Stimulated activated CD8-positive, alpha-beta memory T cell treated with anti-CD3 and anti-CD28 coated beads, Interleukin-15, amount 100 ng/mL, for 4 hours (primary cell): Measurements from ENCODE around the gene TCAF2.
"Not testable (repeated sequence)": the region's sequence is repeated elsewhere in the genome, so short reads cannot be mapped to it uniquely, and the experiment has no call there.

Experiments
- DNase-seq, 2 donors: peaks; one replicate each; pipeline ENCODE4 v3.0.0-alpha.2; 2020; ENCODE audit warnings: low read depth in 2 of 2

TCAF2 gene

DNA sequence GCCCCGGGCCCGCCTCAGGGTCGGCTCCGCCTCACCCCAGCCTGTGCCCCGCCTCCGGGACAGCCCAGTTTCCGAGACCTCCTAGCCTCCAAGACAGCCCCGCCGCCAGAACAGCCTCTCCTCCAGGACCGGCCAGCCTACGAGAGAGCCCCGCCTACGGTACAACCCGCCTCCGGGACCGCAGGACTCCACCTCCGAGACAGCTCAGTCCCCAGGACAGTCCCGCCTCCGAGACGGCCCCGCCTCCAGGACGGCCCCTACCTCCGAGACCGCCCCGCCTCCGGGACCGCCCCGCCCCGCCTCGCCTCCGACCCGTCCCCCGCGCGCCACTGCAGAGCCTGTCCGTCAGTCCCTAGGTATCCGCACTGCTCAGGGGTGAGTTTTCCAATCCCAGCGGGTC, at the start of gene TCAF2:
TCAF2 (plus strand) TSS at position 329 of the 400 bp plus-strand sequence.
- DNase-seq = peak in 1 of 2 donors; percentile 34

DNA sequence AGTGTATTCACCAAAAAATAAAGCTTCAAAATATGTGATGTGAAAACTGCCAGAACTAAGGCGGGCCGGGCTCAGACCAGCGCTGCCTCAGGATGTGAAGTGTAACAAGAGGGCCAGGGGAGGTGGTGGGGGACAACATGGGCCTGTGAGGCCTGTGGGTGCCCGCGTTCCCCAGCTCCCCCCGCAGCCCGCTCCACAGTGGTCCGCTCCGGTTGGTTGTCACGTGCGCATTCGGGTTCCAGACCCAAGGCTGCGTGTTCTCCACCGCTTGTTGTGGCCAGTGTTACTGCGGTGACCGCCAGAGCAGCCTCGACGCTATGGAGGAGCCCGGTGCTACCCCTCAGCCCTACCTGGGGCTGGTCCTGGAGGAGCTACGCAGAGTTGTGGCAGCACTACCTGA, 49.3 kb upstream of the TCAF2 start, which contains the start of gene CTAGE15:
CTAGE15 (plus strand) TSS at position 301 of the 400 bp plus-strand sequence; CDS start at position 318, 17 bp downstream.
- DNase-seq = not testable (repeated sequence)

GRCh38 chr7:143588183-143588582, 32.6 kb upstream of the TCAF2 start:
- not testable (repeated sequence) for DNase-seq

DNA sequence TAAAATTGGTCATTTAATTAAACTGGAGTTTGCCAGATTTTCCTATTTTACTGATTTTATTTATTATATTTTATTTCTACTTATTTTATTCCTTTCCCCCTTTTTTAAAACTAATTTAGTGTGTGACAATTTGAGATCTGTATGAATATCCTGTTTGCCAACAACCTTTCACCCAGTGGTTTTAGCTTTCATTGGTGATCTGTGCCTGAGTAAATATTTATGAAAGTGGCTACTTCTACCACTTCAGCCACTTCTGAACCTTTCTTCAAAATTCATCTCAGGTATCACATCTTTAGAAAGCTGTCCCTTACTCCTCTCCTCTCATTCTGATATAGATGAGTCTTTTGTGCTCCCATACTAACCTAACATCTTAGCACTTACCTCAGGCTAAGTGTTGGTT, 30.9 kb upstream of the TCAF2 start:
- not testable (repeated sequence) for DNase-seq

GRCh38 chr7:143598086-143598485, 22.7 kb upstream of the TCAF2 start:
- DNase-seq = not testable (repeated sequence)

- DNase-seq = not testable (repeated sequence)
Observed at GRCh38 chr7:143603549-143603948, 17.2 kb upstream of the TCAF2 start.

DNA sequence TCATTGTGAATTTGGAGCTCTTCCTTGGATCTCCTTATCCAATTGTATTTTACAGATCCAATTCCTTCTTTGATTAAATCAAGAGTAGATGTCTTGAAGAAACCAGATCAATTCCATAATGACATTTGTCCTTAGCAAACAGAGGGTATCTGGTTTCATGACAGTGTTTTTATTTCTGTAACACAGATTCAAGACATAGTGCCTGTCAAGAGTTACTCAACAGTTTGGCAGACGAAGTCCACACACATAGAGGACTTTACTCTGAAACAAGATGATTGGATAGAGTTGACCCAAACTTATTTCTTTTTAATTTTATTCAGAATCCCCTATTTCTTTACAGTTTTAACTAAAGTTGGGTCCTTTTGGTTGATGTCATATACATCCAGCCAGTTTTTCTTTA, 14.7 kb upstream of the TCAF2 start:
- not testable (repeated sequence) for DNase-seq

GRCh38 chr7:143615545-143615944, 5.2 kb upstream of the TCAF2 start:
- DNase-seq = not testable (repeated sequence)

- DNase-seq = not testable (repeated sequence)
Observed at GRCh38 chr7:143617204-143617603, 3.6 kb upstream of the TCAF2 start.

DNA sequence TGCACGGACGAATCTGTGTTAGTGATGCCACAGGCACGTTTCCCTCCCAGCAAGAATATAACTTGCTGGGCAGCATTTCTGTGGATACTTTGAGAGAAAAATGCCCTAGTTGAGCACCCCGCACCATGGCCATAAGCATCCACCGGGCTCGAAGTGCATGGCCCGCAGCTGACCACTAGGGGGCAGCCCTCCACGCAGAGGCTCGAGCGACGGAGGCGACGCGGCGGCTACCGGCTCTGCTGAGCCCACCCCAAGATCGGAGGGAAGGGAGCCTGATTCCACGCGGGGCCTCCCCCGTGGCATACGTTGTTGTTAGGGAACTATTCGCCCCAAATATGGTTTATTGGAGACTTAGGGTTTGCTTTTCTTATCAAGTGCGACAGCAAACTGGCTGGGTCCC, 716 bp upstream of the TCAF2 start:
- DNase-seq = not testable (repeated sequence)

DNA sequence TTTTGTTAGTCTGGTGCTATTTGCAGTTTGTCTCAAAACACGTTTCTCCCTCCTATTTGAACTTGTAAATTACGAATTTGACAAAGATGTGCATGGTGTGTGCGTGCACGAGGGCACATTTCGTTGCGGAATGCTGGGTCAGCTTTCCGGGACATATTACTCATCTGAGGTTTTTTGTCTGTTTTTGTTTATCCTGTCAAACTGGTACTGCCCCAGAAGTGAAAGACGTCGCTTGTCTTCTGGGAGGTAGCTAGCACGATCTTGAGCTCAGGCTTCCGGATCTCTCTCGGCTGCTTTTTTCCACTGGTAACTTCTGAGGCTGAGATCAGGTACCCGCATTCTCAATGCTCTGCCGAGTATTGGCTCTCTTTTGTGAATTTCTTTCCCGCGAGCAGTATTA, 401 bp downstream of the TCAF2 start:
- DNase-seq = not testable (repeated sequence)

DNA sequence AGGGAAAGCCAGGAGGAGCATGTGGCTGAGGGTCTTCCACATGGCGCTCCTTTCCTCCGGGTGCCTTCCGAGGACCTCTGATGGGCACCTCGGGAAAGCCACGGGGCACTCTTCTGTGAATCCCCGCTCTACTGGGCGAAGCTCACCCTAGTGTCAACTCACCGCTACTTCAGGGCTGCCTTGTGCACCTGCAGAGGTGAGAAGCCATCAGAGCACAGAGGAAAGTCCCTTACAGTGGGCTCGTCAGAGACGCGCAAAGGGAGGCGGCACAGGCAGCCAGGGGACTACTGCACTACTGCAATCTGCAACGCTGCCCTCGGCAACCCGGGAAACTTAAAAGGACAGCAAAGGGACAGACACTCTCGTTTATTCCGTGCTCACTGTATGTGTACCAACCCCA, 1.4 kb downstream of the TCAF2 start:
- DNase-seq = not testable (repeated sequence)

GRCh38 chr7:143630653-143631052, 9.9 kb downstream of the TCAF2 start:
- DNase-seq = not testable (repeated sequence)

GRCh38 chr7:143632506-143632905, 11.7 kb downstream of the TCAF2 start:
- not testable (repeated sequence) for DNase-seq

GRCh38 chr7:143633013-143633618, 12.3 kb downstream of the TCAF2 start:
- DNase-seq = not testable (repeated sequence)

GRCh38 chr7:143635364-143636240, 14.8 kb downstream of the TCAF2 start:
- DNase-seq = not testable (repeated sequence)

- not testable (repeated sequence) for DNase-seq
Observed at GRCh38 chr7:143639372-143639771, 18.6 kb downstream of the TCAF2 start.

DNA sequence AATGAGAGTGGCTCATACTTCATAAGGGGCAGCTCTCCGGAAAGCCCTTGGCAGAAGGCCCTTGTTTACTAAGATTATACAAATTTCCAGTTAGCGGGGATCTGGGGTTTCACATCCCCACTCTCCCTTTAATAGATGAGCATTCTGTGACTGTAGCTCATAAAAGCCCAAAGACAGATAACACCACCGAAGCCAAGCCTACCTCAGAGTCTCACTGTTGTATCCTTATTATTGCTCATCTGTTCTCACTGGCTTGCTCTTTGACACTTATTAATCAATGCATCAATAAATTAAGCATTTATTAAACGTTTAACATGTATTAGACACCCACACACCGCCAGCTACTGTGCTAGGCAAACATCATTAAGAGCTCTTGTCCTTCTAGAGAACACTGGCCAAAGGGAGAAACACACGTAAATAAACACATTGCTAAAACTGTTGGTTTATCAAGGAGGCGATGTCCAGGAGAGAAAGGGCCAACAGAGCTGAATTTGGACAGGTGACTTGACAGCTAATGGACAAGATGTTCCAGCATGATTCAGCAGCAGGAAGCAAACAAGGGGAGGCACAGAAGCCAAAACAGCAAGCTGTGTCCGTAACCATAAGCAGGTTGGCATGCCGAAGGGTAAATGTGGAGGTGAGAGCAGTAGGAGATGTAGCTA, 19.9 kb downstream of the TCAF2 start:
- DNase-seq = not testable (repeated sequence)

DNA sequence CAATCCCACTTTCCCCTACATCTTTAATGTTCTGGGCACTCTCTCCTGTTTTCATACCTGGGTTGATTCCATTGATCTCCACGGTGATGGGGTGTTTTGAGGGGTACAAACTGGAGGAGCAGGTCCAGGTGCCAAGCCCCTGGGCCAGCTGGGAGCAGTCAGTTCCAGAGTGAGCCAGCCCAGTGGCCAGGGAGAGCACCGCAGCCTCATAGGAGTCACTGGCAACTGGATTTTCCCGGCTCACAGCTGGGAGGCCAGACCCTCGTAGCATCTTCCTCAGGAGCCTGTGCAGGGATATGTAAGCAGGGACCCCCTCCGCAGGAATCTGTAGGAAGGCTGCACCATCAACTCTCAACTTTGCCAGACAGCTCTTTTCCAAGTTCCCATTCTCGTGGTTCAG, 25.8 kb downstream of the TCAF2 start:
- not testable (repeated sequence) for DNase-seq

DNA sequence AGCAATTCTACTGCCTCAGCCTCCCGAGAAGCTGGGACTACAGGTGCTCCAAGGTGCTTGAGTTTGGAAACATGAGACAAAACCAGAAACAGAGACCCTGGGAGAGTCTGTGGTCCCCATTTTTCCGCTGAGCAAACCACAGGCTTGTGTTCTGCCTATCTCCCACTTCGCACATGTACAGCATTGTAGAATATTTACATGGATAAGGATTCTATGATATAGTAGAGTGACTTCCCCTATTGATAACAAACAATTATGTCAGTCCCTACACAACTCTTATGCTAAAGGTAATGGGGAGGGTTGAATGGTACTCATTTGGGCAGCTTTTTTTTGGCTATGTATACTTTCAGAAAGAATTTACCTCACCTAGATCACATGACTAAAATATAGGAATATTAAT, 29.1 kb downstream of the TCAF2 start:
- not testable (repeated sequence) for DNase-seq

- DNase-seq = not testable (repeated sequence)
Observed at GRCh38 chr7:143650447-143650846, 29.7 kb downstream of the TCAF2 start.
